Smooth muscle cell (in vitro differentiated cells): Measurements from ENCODE around the gene PODN. TPM values are rescaled to one million over a fixed set of nuclear protein-coding genes. Genes with fewer than 3 reads are reported as not detected.

Source experiments
- DNase-seq: peaks from one replicate; lab custom pipeline; 2025; ENCODE audit not compliant: unreplicated experiment; lab: John Stamatoyannopoulos, UW
- H2AFZ ChIP-seq: fragments of 200-600 bp; sonication (generic); 2 replicates; pipeline ENCODE4 v1.6.0; 2016; ENCODE audit warnings: antibody characterized with exemption, low read depth, mild to moderate bottlenecking
- H3F3A ChIP-seq: fragments of 200-600 bp; sonication (generic); 2 replicates; pipeline ENCODE4 v1.6.0; 2017; ENCODE audit warnings: antibody characterized with exemption, low read depth
- H3K27ac ChIP-seq: fragments of 200-600 bp; sonication (generic); 2 replicates; pipeline ENCODE4 v1.5.1; 2016; ENCODE audit warnings: low read depth, mild to moderate bottlenecking
- H3K27me3 ChIP-seq: fragments of 200-600 bp; sonication (generic); 2 replicates; pipeline ENCODE4 v1.6.1; 2016; ENCODE audit warnings: low read depth, mild to moderate bottlenecking
- H3K36me3 ChIP-seq: fragments of 200-600 bp; sonication (generic); 2 replicates; pipeline ENCODE4 v1.5.1; 2016; ENCODE audit warnings: low read depth
- H3K4me1 ChIP-seq: fragments of 200-600 bp; sonication (generic); 2 replicates; pipeline ENCODE4 v1.5.1; 2016; ENCODE audit warnings: low read depth
- H3K4me2 ChIP-seq: fragments of 200-600 bp; sonication (generic); 2 replicates; pipeline ENCODE4 v1.6.0; 2016; ENCODE audit warnings: mild to moderate bottlenecking
- H3K4me3 ChIP-seq: fragments of 200-600 bp; sonication (generic); 2 replicates; pipeline ENCODE4 v1.5.1; 2016; ENCODE audit warnings: mild to moderate bottlenecking
- H3K79me2 ChIP-seq: fragments of 200-600 bp; sonication (generic); 2 replicates; pipeline ENCODE4 v1.6.0; 2016; ENCODE audit warnings: low read depth, mild to moderate bottlenecking
- H3K9ac ChIP-seq: fragments of 200-600 bp; sonication (generic); 2 replicates; pipeline ENCODE4 v1.6.0; 2016; ENCODE audit warnings: low read depth
- H3K9me3 ChIP-seq: fragments of 200-600 bp; sonication (generic); replicated peaks from 2 replicates; pipeline ENCODE4 v1.5.1; 2016; ENCODE audit warnings: low read depth
- H4K20me1 ChIP-seq: fragments of 200-600 bp; sonication (generic); 2 replicates; pipeline ENCODE4 v1.6.0; 2016; ENCODE audit warnings: low read depth
- CTCF ChIP-seq: fragments of 200-600 bp; sonication (generic); IDR thresholded peaks from 2 replicates; pipeline ENCODE4 v1.5.1; 2017; ENCODE audit warnings: borderline replicate concordance, mild to moderate bottlenecking, antibody characterized with exemption; ENCODE audit not compliant: insufficient read depth, poor library complexity, severe bottlenecking
- WGBS: methylation state at CpG from one replicate; pipeline ENCODE4 v1.1.7; 2016; ENCODE audit warnings: low lambda C conversion rate; 5-methylcytosine and 5-hydroxymethylcytosine counted together
- polyA plus RNA-seq: library from polyadenylated mRNA; unstranded; fragments of >200 nt; fragmentation: Nextera tagmentation; extraction: Ambion mirVana; gene quantifications from 2 replicates; pipeline ENCODE4 v1.2.1, GENCODE V29; 2016
- total RNA-seq: library from RNA; depleted of rRNA; stranded (reverse); fragments of >200 nt; gene quantifications from 2 replicates; pipeline ENCODE4 v1.2.3, GENCODE V29; 2014

PODN gene
- total and polyA plus RNA-seq, 2 experiments from 2014 or later, result 0.27 to 0.45 TPM

GRCh38 chr1:53112271-53112774, 50.3 kb downstream of the PODN start:
- DNase-seq, result no peak

GRCh38 chr1:53112861-53113260, 50.8 kb downstream of the PODN start:
- WGBS, result 86% methylated on average over 4 of the region's 4 CpGs
- H3K27me3 ChIP-seq, result peaks cover 11% of the 10 kb centered on the region
- no peaks in the 10 kb centered on the region for H4K20me1 ChIP-seq
- no peak overlapping the region for H3K9ac ChIP-seq
- no peak for TF ChIP-seq CTCF
- DNase-seq, result no peak
- no peaks in the 10 kb centered on the region for H3K36me3 ChIP-seq
- H3K4me2 ChIP-seq, result no peak overlapping the region
- H2AFZ ChIP-seq, result no peak overlapping the region
- peaks cover 4% of the 10 kb centered on the region for H3K9me3 ChIP-seq
- no peak overlapping the region for H3K4me3 ChIP-seq
- H3F3A ChIP-seq, result no peaks in the 10 kb centered on the region
- H3K4me1 ChIP-seq, result peaks cover 20% of the 10 kb centered on the region
- no peaks in the 10 kb centered on the region for H3K79me2 ChIP-seq
- no peak overlapping the region for H3K27ac ChIP-seq

More at GRCh38 chr1:53112271-53112774, 50.3 kb downstream of the PODN start:
- H4K20me1 ChIP-seq, result no peaks in the 10 kb centered on the region
- no peak overlapping the region for H3K4me2 ChIP-seq
- no peaks in the 10 kb centered on the region for H3K36me3 ChIP-seq
- H3F3A ChIP-seq, result no peaks in the 10 kb centered on the region
- H3K27ac ChIP-seq, result no peak overlapping the region
- no peaks in the 10 kb centered on the region for H3K79me2 ChIP-seq
- H3K27me3 ChIP-seq, result peaks cover 6% of the 10 kb centered on the region
- H3K9me3 ChIP-seq, result peaks cover 4% of the 10 kb centered on the region
- peaks cover 20% of the 10 kb centered on the region for H3K4me1 ChIP-seq
- WGBS, result 46% methylated on average over 2 of the region's 2 CpGs
- TF ChIP-seq CTCF, result no peak
- H3K9ac ChIP-seq, result no peak overlapping the region
- no peak overlapping the region for H2AFZ ChIP-seq
- no peak overlapping the region for H3K4me3 ChIP-seq

GRCh38 chr1:53114090-53114489, 52.1 kb downstream of the PODN start:
- Histone ChIP-seq H3K36me3 (no peaks in the 10 kb centered on the region), H3K4me2 (no peak overlapping the region), H4K20me1 (no peaks in the 10 kb centered on the region), H3K9ac (no peak overlapping the region), H3F3A (no peaks in the 10 kb centered on the region), H3K4me1 (peaks cover 16% of the 10 kb centered on the region), H3K9me3 (peaks cover 4% of the 10 kb centered on the region), H3K79me2 (no peaks in the 10 kb centered on the region), H3K27ac (no peak overlapping the region), H3K27me3 (peaks cover 21% of the 10 kb centered on the region), H2AFZ (no peak overlapping the region), H3K4me3 (no peak overlapping the region)
- no peak for TF ChIP-seq CTCF
- DNase-seq, result no peak
- WGBS, result 97% methylated on average over 6 of the region's 6 CpGs
